SK-N-SH treated with all-trans-retinoic acid at 6 μM for 48 hours (cell line): ENCODE data around the gene RASA4.
"Not testable (repeated sequence)": the region's sequence is repeated elsewhere in the genome, so short reads cannot be mapped to it uniquely, and the experiment has no call there.

ENCODE experiments used
- ARNTL ChIP-seq: fragments of 450-650 bp; formaldehyde crosslinking; IDR thresholded peaks from 2 replicates; pipeline ENCODE4 v1.5.0; 2020; ENCODE audit warnings: low read depth, mild to moderate bottlenecking, moderate library complexity, borderline replicate concordance
- BACH2 ChIP-seq: fragments of 250-450 bp; sonication (Bioruptor Pico); IDR thresholded peaks from 2 replicates; pipeline ENCODE4 v1.9.0; 2021; ENCODE audit warnings: mild to moderate bottlenecking, borderline replicate concordance
- CREB5 ChIP-seq: fragments of 250-450 bp; sonication (Bioruptor Pico); IDR thresholded peaks from 2 replicates; pipeline ENCODE4 v1.5.1; 2020; ENCODE audit warnings: low read depth, mild to moderate bottlenecking, moderate library complexity
- ESRRG ChIP-seq: fragments of 250-450 bp; sonication (Bioruptor Pico); IDR thresholded peaks from 2 replicates; pipeline ENCODE4 v1.6.1; 2021; ENCODE audit warnings: mild to moderate bottlenecking
- PATZ1 ChIP-seq: fragments of 250-450 bp; sonication (Bioruptor Pico); IDR thresholded peaks from 2 replicates; pipeline ENCODE4 v1.8.0; 2020; ENCODE audit warnings: mild to moderate bottlenecking, moderate library complexity, borderline replicate concordance

- TF ChIP-seq ESRRG, PATZ1, BACH2, ARNTL, CREB5 (CRISPR knock-in tag): not testable (repeated sequence)
Observed at GRCh38 chr7:102611675-102612325, 4.8 kb downstream of the RASA4 start.
